GM12878 (cell line): Measurements from ENCODE around the gene ZNF429. TPM values are rescaled to one million over a fixed set of nuclear protein-coding genes. Genes with fewer than 3 reads are reported as not detected.

ENCODE experiments used
- EZH2 ChIP-seq: IDR thresholded peaks from 2 replicates; pipeline ENCODE4 v1.6.1; 2012; ENCODE audit warnings: low read depth, mild to moderate bottlenecking, control low read depth, inconsistent platforms, low read length, borderline replicate concordance; ENCODE audit not compliant: control insufficient read depth
- FOXM1 ChIP-seq: IDR thresholded peaks from 2 replicates; pipeline ENCODE4 v1.6.1; 2012; ENCODE audit warnings: low read depth, mild to moderate bottlenecking, inconsistent platforms, low read length, moderate library complexity
- GATAD2B ChIP-seq: fragments of 450-650 bp; conservative IDR thresholded peaks from 2 replicates; pipeline ENCODE4 v1.6.1; 2017; ENCODE audit warnings: low read depth, mild to moderate bottlenecking, moderate library complexity
- NFYA ChIP-seq: IDR thresholded peaks from 2 replicates; pipeline ENCODE4 v1.6.1; 2011; ENCODE audit warnings: low read depth, mild to moderate bottlenecking, low read length, improper control_type of control experiment, borderline replicate concordance
- RELA ChIP-seq: fragments of 450-650 bp; IDR thresholded peaks from 2 replicates; pipeline ENCODE4 v1.8.0; 2014; ENCODE audit warnings: borderline replicate concordance; ENCODE audit not compliant: partially characterized antibody
- ZBTB11 ChIP-seq: fragments of 450-650 bp; formaldehyde crosslinking; IDR thresholded peaks from 2 replicates; pipeline ENCODE4 v1.5.0; 2022; ENCODE audit warnings: mild to moderate bottlenecking, missing genetic modification characterization
- polyA plus RNA-seq, 11 experiments: library from polyadenylated mRNA; depleted of rRNA in 4 of 11; unstranded in 6 of 11; stranded (reverse) in 5 of 11; fragments of >200 nt; fragmentation: Nextera tagmentation in 4 of 11; fragmentation: Illumina TruSeq in 1 of 11; extraction: Ambion mirVana in 4 of 11; extraction: Trizol in 1 of 11; gene quantifications; 1 replicate in 1 of 11; 2 replicates in 10 of 11; pipeline versions ENCODE4 v1.2.1 to v1.2.3, GENCODE V29; 2011 to 2016; ENCODE audit warnings: inconsistent platforms in 2 of 11, missing spikeins in 2 of 11, low read depth in 1 of 11
- total RNA-seq, 4 experiments: library from RNA; depleted of rRNA in 3 of 4; stranded (reverse); fragments of >200 nt in 3 of 4; fragmentation: Illumina TruSeq in 1 of 4; extraction: Trizol in 1 of 4; gene quantifications; 2 replicates each; pipeline versions ENCODE4 v1.2.1 to v1.2.3, GENCODE V29; 2013 to 2021
- TF ChIP-seq, protein P1 (sequence below): fragments of 450-650 bp; IDR thresholded peaks from 2 replicates; pipeline ENCODE4 v1.6.1; 2018; ENCODE audit warnings: mild to moderate bottlenecking, low read depth, moderate library complexity; ENCODE audit not compliant: partially characterized antibody

ZNF429 gene
- total and polyA plus RNA-seq, 10 of the 15 experiments (the other 5 are each of a cell fraction or from before 2014, with no cell fraction given): 1.4 to 4.3 (median 2.8) TPM

GRCh38 chr19:21496876-21497275 is 8.5 kb upstream of the ZNF429 start (continued):
- TF ChIP-seq, protein P1, sequence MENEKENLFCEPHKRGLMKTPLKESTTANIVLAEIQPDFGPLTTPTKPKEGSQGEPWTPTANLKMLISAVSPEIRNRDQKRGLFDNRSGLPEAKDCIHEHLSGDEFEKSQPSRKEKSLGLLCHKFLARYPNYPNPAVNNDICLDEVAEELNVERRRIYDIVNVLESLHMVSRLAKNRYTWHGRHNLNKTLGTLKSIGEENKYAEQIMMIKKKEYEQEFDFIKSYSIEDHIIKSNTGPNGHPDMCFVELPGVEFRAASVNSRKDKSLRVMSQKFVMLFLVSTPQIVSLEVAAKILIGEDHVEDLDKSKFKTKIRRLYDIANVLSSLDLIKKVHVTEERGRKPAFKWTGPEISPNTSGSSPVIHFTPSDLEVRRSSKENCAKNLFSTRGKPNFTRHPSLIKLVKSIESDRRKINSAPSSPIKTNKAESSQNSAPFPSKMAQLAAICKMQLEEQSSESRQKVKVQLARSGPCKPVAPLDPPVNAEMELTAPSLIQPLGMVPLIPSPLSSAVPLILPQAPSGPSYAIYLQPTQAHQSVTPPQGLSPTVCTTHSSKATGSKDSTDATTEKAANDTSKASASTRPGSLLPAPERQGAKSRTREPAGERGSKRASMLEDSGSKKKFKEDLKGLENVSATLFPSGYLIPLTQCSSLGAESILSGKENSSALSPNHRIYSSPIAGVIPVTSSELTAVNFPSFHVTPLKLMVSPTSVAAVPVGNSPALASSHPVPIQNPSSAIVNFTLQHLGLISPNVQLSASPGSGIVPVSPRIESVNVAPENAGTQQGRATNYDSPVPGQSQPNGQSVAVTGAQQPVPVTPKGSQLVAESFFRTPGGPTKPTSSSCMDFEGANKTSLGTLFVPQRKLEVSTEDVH: no peak
- no peak for TF ChIP-seq ZBTB11
- TF ChIP-seq RELA: no peak
- no peak for TF ChIP-seq FOXM1
- no peak for TF ChIP-seq GATAD2B
- TF ChIP-seq NFYA: no peak
- no peak for TF ChIP-seq EZH2
